HFFc6 (cell line): ENCODE measurements around the gene IPO13. TPM values are rescaled to one million over a fixed set of nuclear protein-coding genes. Genes with fewer than 3 reads are reported as not detected.

Experiments used
- DNase-seq: peaks from one replicate; pipeline ENCODE4 v3.0.0-alpha.2; 2018
- H3K27ac Mint-ChIP-seq: 2 replicates; pipeline ENCODE4 v1.8.0; 2020; ENCODE audit warnings: mild to moderate bottlenecking, mixed read lengths
- H3K27me3 Mint-ChIP-seq: 2 replicates; pipeline ENCODE4 v1.8.0; 2021; ENCODE audit warnings: mild to moderate bottlenecking, moderate library complexity, mixed read lengths; ENCODE audit not compliant: insufficient read depth
- H3K36me3 Mint-ChIP-seq: 2 replicates; pipeline ENCODE4 v1.8.0; 2021; ENCODE audit warnings: low read depth, mixed read lengths
- H3K4me1 Mint-ChIP-seq: 2 replicates; pipeline ENCODE4 v1.8.0; 2020; ENCODE audit warnings: low read depth, mixed read lengths
- H3K4me3 Mint-ChIP-seq: 2 replicates; pipeline ENCODE4 v1.8.0; 2020; ENCODE audit warnings: mild to moderate bottlenecking, moderate library complexity, mixed read lengths
- H3K9me3 Mint-ChIP-seq: 2 replicates; pipeline ENCODE4 v1.8.0; 2020; ENCODE audit warnings: mild to moderate bottlenecking, mixed read lengths
- total RNA-seq, 6 experiments: library from RNA; stranded (reverse); fragmentation: NEBNext Ultra II Directional; extraction: Animal tissue kit (Norgen Biotek cat#: 25700); gene quantifications; 2 replicates in 1 of 6; 3 replicates in 5 of 6; pipeline ENCODE4 v1.2.3, GENCODE V29; 2021
- TF ChIP-seq, protein P1 (sequence below): fragments of 200-600 bp; sonication (generic); IDR thresholded peaks from 2 replicates; pipeline ENCODE4 v1.5.0; 2021; ENCODE audit warnings: antibody characterized with exemption, mild to moderate bottlenecking

IPO13 gene
- total RNA-seq, 6 experiments from 2014 or later: 24.0 to 27.8 (median 25.0) TPM

DNA sequence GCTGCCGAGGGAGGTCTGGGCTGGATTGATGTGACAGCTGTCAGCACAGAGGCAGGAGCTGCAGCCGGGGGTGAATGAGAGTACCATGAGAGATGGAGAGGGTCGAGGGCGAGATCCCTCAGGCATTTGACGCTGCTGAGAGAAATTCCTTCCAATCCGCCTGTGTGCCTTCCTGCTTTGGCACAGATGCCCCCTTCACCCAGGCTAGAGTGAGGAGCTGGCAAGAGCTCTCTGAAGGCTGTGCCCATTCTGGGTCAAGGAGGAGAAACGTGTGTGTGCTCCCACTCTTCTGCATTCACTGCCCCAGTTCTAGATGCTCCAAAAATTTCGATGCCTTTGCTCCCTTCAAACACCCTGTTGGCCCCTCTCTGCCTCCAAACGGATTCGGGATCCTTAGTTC, 8.4 kb upstream of the IPO13 start:
- no peaks in the 10 kb centered on the region for H3K36me3 Mint-ChIP-seq
- H3K27ac Mint-ChIP-seq: no peak overlapping the region
- TF ChIP-seq, protein P1, sequence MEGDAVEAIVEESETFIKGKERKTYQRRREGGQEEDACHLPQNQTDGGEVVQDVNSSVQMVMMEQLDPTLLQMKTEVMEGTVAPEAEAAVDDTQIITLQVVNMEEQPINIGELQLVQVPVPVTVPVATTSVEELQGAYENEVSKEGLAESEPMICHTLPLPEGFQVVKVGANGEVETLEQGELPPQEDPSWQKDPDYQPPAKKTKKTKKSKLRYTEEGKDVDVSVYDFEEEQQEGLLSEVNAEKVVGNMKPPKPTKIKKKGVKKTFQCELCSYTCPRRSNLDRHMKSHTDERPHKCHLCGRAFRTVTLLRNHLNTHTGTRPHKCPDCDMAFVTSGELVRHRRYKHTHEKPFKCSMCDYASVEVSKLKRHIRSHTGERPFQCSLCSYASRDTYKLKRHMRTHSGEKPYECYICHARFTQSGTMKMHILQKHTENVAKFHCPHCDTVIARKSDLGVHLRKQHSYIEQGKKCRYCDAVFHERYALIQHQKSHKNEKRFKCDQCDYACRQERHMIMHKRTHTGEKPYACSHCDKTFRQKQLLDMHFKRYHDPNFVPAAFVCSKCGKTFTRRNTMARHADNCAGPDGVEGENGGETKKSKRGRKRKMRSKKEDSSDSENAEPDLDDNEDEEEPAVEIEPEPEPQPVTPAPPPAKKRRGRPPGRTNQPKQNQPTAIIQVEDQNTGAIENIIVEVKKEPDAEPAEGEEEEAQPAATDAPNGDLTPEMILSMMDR: no peak

DNA sequence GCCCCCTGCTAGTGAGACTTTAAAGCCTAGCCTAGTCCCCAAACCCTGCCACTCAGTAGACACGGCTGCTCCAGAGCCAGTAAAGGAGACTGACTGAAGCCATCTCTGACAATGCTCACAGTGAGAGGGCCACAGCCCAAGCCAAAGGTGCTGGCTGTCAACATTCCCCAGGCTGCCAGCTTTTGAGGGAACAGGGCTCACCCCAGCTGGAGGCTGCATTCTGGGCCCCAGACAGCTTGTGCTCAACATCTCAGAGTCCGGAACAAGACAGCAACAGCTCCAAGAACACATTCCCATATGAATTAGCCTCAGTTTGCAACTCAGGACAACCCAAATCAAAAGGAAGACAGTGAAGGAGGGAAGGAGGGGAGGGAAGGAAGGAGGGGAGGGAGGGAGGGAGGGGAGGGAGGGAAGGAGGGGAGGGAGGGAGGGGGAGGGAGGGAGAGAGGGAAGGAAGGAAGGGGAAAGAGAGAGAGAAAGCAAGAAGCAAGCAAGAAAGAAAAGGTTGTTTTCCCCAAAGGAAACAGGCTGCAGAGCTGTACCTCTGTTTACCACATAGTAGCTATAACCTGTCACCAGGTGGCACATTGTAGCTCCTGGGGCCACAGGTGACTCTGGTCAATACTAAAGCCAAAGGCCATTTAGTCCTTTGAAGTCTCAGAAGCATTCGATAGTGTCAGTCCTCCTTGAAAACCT, 7.7 kb upstream of the IPO13 start:
- no peaks in the 10 kb centered on the region for H3K9me3 Mint-ChIP-seq
- DNase-seq: no peak
- peaks cover 3% of the 10 kb centered on the region; the same call in 1 of the 2 replicates for H3K27me3 Mint-ChIP-seq
- H3K36me3 Mint-ChIP-seq: no peaks in the 10 kb centered on the region
- peaks cover 7% of the 10 kb centered on the region for H3K4me1 Mint-ChIP-seq
- no peak overlapping the region for H3K27ac Mint-ChIP-seq
- TF ChIP-seq, protein P1: no peak
- no peak overlapping the region for H3K4me3 Mint-ChIP-seq

More for the DNA sequence above, 8.4 kb upstream of the IPO13 start:
- no peaks in the 10 kb centered on the region for H3K9me3 Mint-ChIP-seq
- H3K4me3 Mint-ChIP-seq: no peak overlapping the region
- peaks cover 12% of the 10 kb centered on the region for H3K4me1 Mint-ChIP-seq
- no peak for DNase-seq
- H3K27me3 Mint-ChIP-seq: peaks cover 3% of the 10 kb centered on the region; the same call in 1 of the 2 replicates

DNA sequence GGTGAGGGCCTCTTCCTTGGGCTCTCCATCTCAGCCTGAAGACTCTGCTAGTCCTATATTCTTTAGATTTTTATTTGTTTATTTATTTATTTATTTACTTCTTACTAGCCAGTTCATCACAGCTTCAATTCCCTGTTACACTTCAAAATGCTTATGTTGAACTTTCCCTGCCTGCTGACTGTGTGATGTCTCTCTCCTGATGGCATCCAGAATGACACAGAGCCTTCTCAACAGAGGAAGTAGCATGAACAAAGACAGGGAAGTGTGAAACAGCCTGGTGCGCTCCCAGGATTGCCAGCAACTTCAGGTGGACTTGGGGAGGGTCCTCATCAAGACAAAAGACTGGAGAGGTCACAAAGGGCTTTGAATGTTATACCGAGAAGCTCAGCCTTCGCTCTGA, 4.3 kb upstream of the IPO13 start:
- Mint-ChIP-seq H3K27ac (no peak overlapping the region), H3K36me3 (no peaks in the 10 kb centered on the region), H3K4me3 (no peak overlapping the region), H3K9me3 (no peaks in the 10 kb centered on the region), H3K27me3 (peaks cover 3% of the 10 kb centered on the region; the same call in 1 of the 2 replicates), H3K4me1 (peaks cover 19% of the 10 kb centered on the region)
- DNase-seq: no peak
- TF ChIP-seq, protein P1: no peak

DNA sequence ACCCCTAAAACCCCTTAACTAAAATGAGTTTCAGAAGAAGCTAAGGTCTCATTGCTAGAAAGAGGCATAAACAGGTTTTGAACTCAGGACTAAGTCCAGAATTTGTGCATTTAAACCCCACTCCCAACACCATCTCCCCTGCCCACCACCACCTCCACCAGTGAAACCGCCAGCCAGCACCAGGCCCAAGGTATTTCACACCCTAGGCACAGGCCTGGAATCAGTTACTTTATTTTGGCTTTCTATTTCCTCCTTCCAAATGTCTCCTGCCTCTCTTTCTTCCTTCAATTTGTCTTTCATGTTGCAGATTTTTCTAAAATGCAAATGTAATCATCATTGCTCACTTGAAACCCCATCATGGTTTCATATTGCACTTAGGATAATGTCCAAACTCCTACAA, 1.9 kb upstream of the IPO13 start:
- TF ChIP-seq, protein P1: no peak
- H3K36me3 Mint-ChIP-seq: no peaks in the 10 kb centered on the region
- DNase-seq: no peak
- no peak overlapping the region for H3K27ac Mint-ChIP-seq
- no peak overlapping the region for H3K4me3 Mint-ChIP-seq
- peaks cover 34% of the 10 kb centered on the region for H3K4me1 Mint-ChIP-seq
- no peaks in the 10 kb centered on the region for H3K27me3 Mint-ChIP-seq
- no peaks in the 10 kb centered on the region for H3K9me3 Mint-ChIP-seq

DNA sequence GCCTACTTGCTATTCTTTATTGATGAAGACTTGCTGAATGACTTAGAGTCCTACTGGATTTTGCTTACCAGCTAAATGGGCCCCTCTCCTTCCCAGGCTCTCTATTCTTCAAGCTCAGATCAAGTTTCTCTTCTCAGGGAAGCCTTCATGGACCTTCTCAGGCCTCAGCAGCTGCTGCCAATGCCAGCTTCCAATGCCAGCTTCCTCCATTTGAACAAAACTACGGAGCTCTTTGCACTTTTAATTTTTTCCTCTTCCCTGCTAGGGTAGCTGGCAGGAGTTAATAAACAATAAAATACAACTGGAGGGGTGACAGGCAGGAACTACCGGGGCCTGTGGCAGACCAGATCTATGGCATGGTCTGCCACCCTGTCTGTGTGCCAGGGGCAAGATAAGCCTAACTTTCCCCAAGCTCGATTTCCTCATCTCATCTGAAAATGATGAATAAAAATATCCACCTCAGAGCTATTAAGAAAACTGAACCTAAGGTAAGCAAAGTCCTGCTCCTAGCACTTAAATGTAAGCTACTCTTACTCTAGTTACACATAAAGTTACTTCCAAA, 995 bp upstream of the IPO13 start:
- Mint-ChIP-seq H3K9me3 (no peaks in the 10 kb centered on the region), H3K4me3 (peak overlapping the region; percentile 92), H3K36me3 (peaks cover 8% of the 10 kb centered on the region), H3K27ac (peak overlapping the region; percentile 93), H3K27me3 (no peaks in the 10 kb centered on the region), H3K4me1 (peaks cover 41% of the 10 kb centered on the region)
- DNase-seq: no peak
- TF ChIP-seq, protein P1: no peak
